HEK293 (cell line): ENCODE data around the gene GTF2H3.

ENCODE experiments used
- HOXC10 ChIP-seq: sonication (generic); formaldehyde crosslinking; IDR thresholded peaks from 2 replicates; pipeline ENCODE4 v1.8.1; 2023; ENCODE audit warnings: mild to moderate bottlenecking, missing genetic modification reagents
- MZF1 ChIP-seq: fragments of 450-650 bp; formaldehyde crosslinking; IDR thresholded peaks from 2 replicates; pipeline ENCODE4 v1.5.1; 2017; ENCODE audit warnings: missing biosample characterization, missing genetic modification characterization, borderline replicate concordance
- PRDM10 ChIP-seq: fragments of 450-650 bp; formaldehyde crosslinking; IDR thresholded peaks from 2 replicates; pipeline ENCODE4 v1.5.1; 2016; ENCODE audit warnings: missing biosample characterization, missing genetic modification characterization
- PRDM4 ChIP-seq: fragments of 450-650 bp; formaldehyde crosslinking; IDR thresholded peaks from 2 replicates; pipeline ENCODE4 v1.5.1; 2017; ENCODE audit warnings: missing biosample characterization, missing genetic modification characterization
- TCF7L2 ChIP-seq: IDR thresholded peaks from 2 replicates; pipeline ENCODE4 v1.6.1; 2011; ENCODE audit warnings: low read depth, mild to moderate bottlenecking, inconsistent platforms, low read length, moderate library complexity, borderline replicate concordance
- YY1 ChIP-seq: fragments of 450-650 bp; formaldehyde crosslinking; IDR thresholded peaks from 2 replicates; pipeline ENCODE4 v1.5.1; 2018; ENCODE audit warnings: missing biosample characterization, missing genetic modification characterization
- ZBTB10 ChIP-seq: fragments of 450-650 bp; formaldehyde crosslinking; IDR thresholded peaks from 2 replicates; pipeline ENCODE4 v1.5.1; 2016; ENCODE audit warnings: missing biosample characterization, missing genetic modification characterization
- ZBTB7A ChIP-seq: fragments of 450-650 bp; formaldehyde crosslinking; IDR thresholded peaks from 2 replicates; pipeline ENCODE4 v1.5.1; 2016; ENCODE audit warnings: low read depth, missing biosample characterization, missing genetic modification characterization
- ZFHX2 ChIP-seq: fragments of 450-650 bp; formaldehyde crosslinking; conservative IDR thresholded peaks from 2 replicates; pipeline ENCODE4 v1.5.1; 2016; ENCODE audit warnings: missing biosample characterization, missing genetic modification characterization
- ZFP37 ChIP-seq: fragments of 450-650 bp; formaldehyde crosslinking; IDR thresholded peaks from 2 replicates; pipeline ENCODE4 v1.5.1; 2016; ENCODE audit warnings: missing biosample characterization, missing genetic modification characterization
- ZFP69B ChIP-seq: fragments of 450-650 bp; formaldehyde crosslinking; IDR thresholded peaks from 2 replicates; pipeline ENCODE4 v1.5.1; 2016; ENCODE audit warnings: missing biosample characterization, missing genetic modification characterization
- ZIC2 ChIP-seq: fragments of 450-650 bp; formaldehyde crosslinking; IDR thresholded peaks from 2 replicates; pipeline ENCODE4 v1.5.1; 2016; ENCODE audit warnings: missing biosample characterization, missing genetic modification characterization
- ZNF140 ChIP-seq: fragments of 450-650 bp; formaldehyde crosslinking; IDR thresholded peaks from 2 replicates; pipeline ENCODE4 v1.5.1; 2016; ENCODE audit warnings: missing biosample characterization, missing genetic modification characterization
- ZNF184 ChIP-seq: fragments of 450-650 bp; IDR thresholded peaks from 2 replicates; pipeline ENCODE4 v1.5.1; 2018; ENCODE audit warnings: missing biosample characterization, mild to moderate bottlenecking, missing genetic modification characterization
- ZNF214 ChIP-seq: fragments of 450-650 bp; formaldehyde crosslinking; IDR thresholded peaks from 2 replicates; pipeline ENCODE4 v1.5.1; 2017; ENCODE audit warnings: missing biosample characterization, mild to moderate bottlenecking, missing genetic modification characterization, borderline replicate concordance
- ZNF266 ChIP-seq: fragments of 450-650 bp; formaldehyde crosslinking; IDR thresholded peaks from 2 replicates; pipeline ENCODE4 v1.5.1; 2016; ENCODE audit warnings: missing biosample characterization, missing genetic modification characterization, low read depth
- ZNF292 ChIP-seq: fragments of 450-650 bp; formaldehyde crosslinking; IDR thresholded peaks from 2 replicates; pipeline ENCODE4 v1.5.1; 2016; ENCODE audit warnings: low read depth, missing biosample characterization, missing genetic modification characterization, borderline replicate concordance
- ZNF302 ChIP-seq: fragments of 450-650 bp; formaldehyde crosslinking; IDR thresholded peaks from 2 replicates; pipeline ENCODE4 v1.5.1; 2016; ENCODE audit warnings: missing biosample characterization, missing genetic modification characterization, low read depth
- ZNF311 ChIP-seq: fragments of 450-650 bp; formaldehyde crosslinking; IDR thresholded peaks from 2 replicates; pipeline ENCODE4 v1.5.1; 2017; ENCODE audit warnings: missing biosample characterization, missing genetic modification characterization, borderline replicate concordance
- ZNF354C ChIP-seq: fragments of 450-650 bp; formaldehyde crosslinking; IDR thresholded peaks from 2 replicates; pipeline ENCODE4 v1.5.1; 2016; ENCODE audit warnings: missing biosample characterization, missing genetic modification characterization, low read depth, borderline replicate concordance
- ZNF433 ChIP-seq: fragments of 450-650 bp; formaldehyde crosslinking; IDR thresholded peaks from 2 replicates; pipeline ENCODE4 v1.5.1; 2016; ENCODE audit warnings: missing biosample characterization, missing genetic modification characterization, low read depth
- ZNF544 ChIP-seq: fragments of 450-650 bp; formaldehyde crosslinking; IDR thresholded peaks from 2 replicates; pipeline ENCODE4 v1.5.0; 2017; ENCODE audit warnings: missing biosample characterization, missing genetic modification characterization
- ZNF555 ChIP-seq: fragments of 450-650 bp; formaldehyde crosslinking; conservative IDR thresholded peaks from 2 replicates; pipeline ENCODE4 v1.5.1; 2017; ENCODE audit warnings: missing biosample characterization, mild to moderate bottlenecking, missing genetic modification characterization, inconsistent platforms
- ZNF561 ChIP-seq: fragments of 450-650 bp; IDR thresholded peaks from 2 replicates; pipeline ENCODE4 v1.5.1; 2018; ENCODE audit warnings: missing biosample characterization, missing genetic modification characterization, borderline replicate concordance
- ZNF571 ChIP-seq: fragments of 450-650 bp; formaldehyde crosslinking; IDR thresholded peaks from 2 replicates; pipeline ENCODE4 v1.5.0; 2017; ENCODE audit warnings: missing biosample characterization, missing genetic modification characterization
- ZNF596 ChIP-seq: fragments of 450-650 bp; IDR thresholded peaks from 2 replicates; pipeline ENCODE4 v1.5.0; 2018; ENCODE audit warnings: missing biosample characterization, mild to moderate bottlenecking, missing genetic modification characterization, moderate library complexity
- ZNF621 ChIP-seq: fragments of 450-650 bp; formaldehyde crosslinking; IDR thresholded peaks from 2 replicates; pipeline ENCODE4 v1.5.1; 2017; ENCODE audit warnings: missing biosample characterization, missing genetic modification characterization
- ZNF624 ChIP-seq: fragments of 450-650 bp; formaldehyde crosslinking; IDR thresholded peaks from 2 replicates; pipeline ENCODE4 v1.5.1; 2017; ENCODE audit warnings: missing biosample characterization, missing genetic modification characterization
- ZNF707 ChIP-seq: fragments of 450-650 bp; formaldehyde crosslinking; IDR thresholded peaks from 2 replicates; pipeline ENCODE4 v1.5.1; 2016; ENCODE audit warnings: missing biosample characterization, missing genetic modification characterization
- ZNF747 ChIP-seq: fragments of 450-650 bp; formaldehyde crosslinking; IDR thresholded peaks from 2 replicates; pipeline ENCODE4 v1.5.1; 2016; ENCODE audit warnings: missing biosample characterization, missing genetic modification characterization
- ZSCAN23 ChIP-seq: fragments of 450-650 bp; formaldehyde crosslinking; IDR thresholded peaks from 2 replicates; pipeline ENCODE4 v1.5.1; 2016; ENCODE audit warnings: missing biosample characterization, missing genetic modification characterization

The GTF2H3 gene

GRCh38 chr12:123670882-123671728 is 37.5 kb downstream of the GTF2H3 start, which contains the start of gene TCTN2 (continued):
- TF ChIP-seq ZNF555 (tag by site-specific recombination) (no peak), ZFHX2 (tag by site-specific recombination) (no peak), ZSCAN23 (tag by site-specific recombination) (no peak), ZNF621 (tag by site-specific recombination) (no peak), ZNF596 (tag by site-specific recombination) (no peak), ZBTB10 (tag by site-specific recombination) (no peak), ZNF184 (tag by site-specific recombination) (no peak), ZNF707 (tag by site-specific recombination) (no peak), ZNF214 (tag by site-specific recombination) (no peak), PRDM10 (tag by site-specific recombination) (peak; percentile 37; the same call in 1 of the 2 replicates), ZNF544 (tag by site-specific recombination) (no peak), TCF7L2 (no peak), ZNF292 (tag by site-specific recombination) (no peak), ZNF747 (tag by site-specific recombination) (no peak), ZNF311 (tag by site-specific recombination) (no peak), ZNF561 (0 out of 2 replicates have a peak, but pooled peaks have one; percentile 36), ZFP37 (tag by site-specific recombination) (0 out of 2 replicates have a peak, but pooled peaks have one; percentile 38), ZNF433 (tag by site-specific recombination) (no peak), ZNF266 (tag by site-specific recombination) (no peak), ZBTB7A (tag by site-specific recombination) (no peak), ZFP69B (tag by site-specific recombination) (peak; percentile 69), ZNF302 (tag by site-specific recombination) (no peak), YY1 (tag by site-specific recombination) (peak; percentile 87), MZF1 (tag by site-specific recombination) (no peak), ZNF571 (no peak), HOXC10 (no peak), ZNF624 (tag by site-specific recombination) (no peak), PRDM4 (tag by site-specific recombination) (no peak), ZIC2 (0 out of 2 replicates have a peak, but pooled peaks have one; percentile 6), ZNF354C (tag by site-specific recombination) (no peak), ZNF140 (tag by site-specific recombination) (no peak)
